ENCODE results near the gene MATCAP1.

The MATCAP1 gene

GRCh38 chr16:67176662-67177061 is 7.1 kb downstream of the MATCAP1 start:
- no peak for FAIRE-seq
- no peak for DNase-seq (ENCODE audit: insufficient read length, low spot score)
- no peak for TF ChIP-seq SPI1 (IDR thresholded peaks at IDR 0.05; ENCODE audit: low read depth, low read length)
- no peak for TF ChIP-seq POU2F2 (IDR thresholded peaks at IDR 0.05; ENCODE audit: low read depth, low read length)
- TF ChIP-seq POLR2AphosphoS5 (IDR thresholded peaks at IDR 0.05; ENCODE audit: low read depth, low read length) = no peak

DNA sequence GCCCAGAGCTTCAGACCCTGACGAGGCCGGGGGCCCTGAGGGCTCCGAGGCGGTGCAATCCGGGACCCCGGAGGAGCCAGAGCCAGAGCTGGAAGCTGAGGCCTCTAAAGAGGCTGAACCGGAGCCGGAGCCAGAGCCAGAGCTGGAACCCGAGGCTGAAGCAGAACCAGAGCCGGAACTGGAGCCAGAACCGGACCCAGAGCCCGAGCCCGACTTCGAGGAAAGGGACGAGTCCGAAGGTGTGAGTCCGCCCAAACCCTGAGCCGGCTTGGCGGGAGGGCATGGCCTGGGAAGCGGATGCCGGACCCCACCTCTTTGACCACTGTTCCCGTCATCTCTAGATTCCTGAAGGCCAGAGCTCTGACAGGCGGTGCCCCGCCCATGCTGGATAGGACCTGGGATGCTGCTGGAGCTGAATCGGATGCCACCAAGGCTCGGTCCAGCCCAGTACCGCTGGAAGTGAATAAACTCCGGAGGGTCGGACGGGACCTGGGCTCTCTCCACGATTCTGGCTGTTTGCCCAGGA is 9.0 kb downstream of the MATCAP1 start:
- no peak for FAIRE-seq
- TF ChIP-seq SPI1 (IDR thresholded peaks at IDR 0.05; ENCODE audit: low read depth, low read length) (no peak), POLR2A (IDR thresholded peaks at IDR 0.05; ENCODE audit: low read depth, low read length) (no peak), POLR2AphosphoS5 (IDR thresholded peaks at IDR 0.05; ENCODE audit: low read depth, low read length) (no peak), PAX5 (IDR thresholded peaks at IDR 0.05; ENCODE audit: insufficient read depth, low read length, severe bottlenecking) (no peak), TAF1 (IDR thresholded peaks at IDR 0.05; ENCODE audit: low read depth, low read length) (no peak), POU2F2 (IDR thresholded peaks at IDR 0.05; ENCODE audit: low read depth, low read length) (no peak)
- no peak for DNase-seq (ENCODE audit: insufficient read length, low spot score)

DNA sequence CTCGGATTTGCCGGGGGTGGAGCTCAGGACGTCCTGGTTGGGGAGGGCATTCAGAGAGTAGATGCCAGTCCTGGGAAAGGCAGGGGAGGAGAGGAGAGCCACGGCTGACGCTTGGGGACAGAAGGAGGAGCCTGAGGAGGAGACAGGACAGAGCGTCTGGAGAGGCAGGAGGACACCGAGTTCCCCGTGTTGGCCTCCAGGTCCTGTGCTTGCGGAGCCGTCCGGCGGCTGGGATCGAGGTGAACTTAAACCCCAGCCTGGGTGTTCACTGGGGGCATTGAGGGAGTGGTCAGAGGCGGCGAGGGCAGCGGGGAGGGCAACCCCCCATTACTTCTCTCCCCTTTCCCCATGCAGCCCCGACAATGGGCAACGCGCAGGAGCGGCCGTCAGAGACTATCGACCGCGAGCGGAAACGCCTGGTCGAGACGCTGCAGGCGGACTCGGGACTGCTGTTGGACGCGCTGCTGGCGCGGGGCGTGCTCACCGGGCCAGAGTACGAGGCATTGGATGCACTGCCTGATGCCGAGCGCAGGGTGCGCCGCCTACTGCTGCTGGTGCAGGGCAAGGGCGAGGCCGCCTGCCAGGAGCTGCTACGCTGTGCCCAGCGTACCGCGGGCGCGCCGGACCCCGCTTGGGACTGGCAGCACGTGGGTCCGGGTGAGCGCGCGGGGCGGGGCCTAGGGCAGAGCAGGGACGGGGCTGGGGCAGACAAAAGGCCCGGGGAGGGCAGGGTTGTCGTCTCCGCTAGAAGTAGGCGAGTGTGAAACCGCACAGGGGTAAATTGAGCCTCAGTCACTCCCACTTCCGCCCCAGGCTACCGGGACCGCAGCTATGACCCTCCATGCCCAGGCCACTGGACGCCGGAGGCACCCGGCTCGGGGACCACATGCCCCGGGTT is 9.7 kb downstream of the MATCAP1 start:
- DNase-seq (ENCODE audit: insufficient read length, low spot score) = no peak
- peak; percentile 92 for FAIRE-seq
- TF ChIP-seq POLR2AphosphoS5 (IDR thresholded peaks at IDR 0.05; ENCODE audit: low read depth, low read length) = no peak
- peak; percentile 54 for TF ChIP-seq SPI1 (IDR thresholded peaks at IDR 0.05; ENCODE audit: low read depth, low read length)

GRCh38 chr16:67173323-67173722 is 10.4 kb downstream of the MATCAP1 start:
- DNase-seq (ENCODE audit: insufficient read length, low spot score) (no peak), FAIRE-seq (peak; percentile 13)
- TF ChIP-seq POU2F2 (IDR thresholded peaks at IDR 0.05; ENCODE audit: low read depth, low read length) = no peak

DNA sequence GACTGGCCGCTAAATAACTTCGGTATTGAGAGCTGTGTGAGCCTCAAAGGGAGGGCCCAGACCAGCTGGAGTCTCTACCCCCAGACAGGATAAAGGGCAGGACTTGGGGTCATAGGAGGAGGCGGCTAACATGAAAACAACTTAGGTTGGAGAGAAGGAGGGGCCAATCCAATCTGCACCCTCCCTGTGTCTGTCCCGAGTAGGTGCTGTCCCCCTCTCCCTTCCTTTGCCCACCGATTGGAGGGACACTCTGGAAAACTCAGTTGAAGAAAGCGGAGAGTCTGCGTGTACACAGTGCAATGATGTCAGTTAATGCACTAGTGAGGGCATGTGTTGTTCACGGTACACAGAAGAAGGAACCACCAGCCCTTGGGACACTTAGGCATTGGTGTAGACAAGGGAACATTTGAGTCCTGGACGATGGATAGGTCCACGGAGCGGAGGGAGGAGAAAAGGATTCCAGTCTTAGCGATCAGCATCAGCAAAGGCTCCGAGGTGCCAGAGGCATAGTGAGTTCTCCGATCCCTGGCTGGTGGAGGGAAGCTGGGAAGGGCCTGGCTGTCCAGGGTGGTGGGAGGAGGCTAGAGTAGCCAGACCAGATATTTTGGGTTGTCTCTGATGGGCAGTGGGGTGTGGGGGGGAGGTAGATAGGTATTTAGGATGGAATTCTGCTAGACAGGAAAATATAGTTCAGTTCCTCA is 12.7 kb downstream of the MATCAP1 start:
- FAIRE-seq = no peak
- no peak for DNase-seq (ENCODE audit: insufficient read length, low spot score)

DNA sequence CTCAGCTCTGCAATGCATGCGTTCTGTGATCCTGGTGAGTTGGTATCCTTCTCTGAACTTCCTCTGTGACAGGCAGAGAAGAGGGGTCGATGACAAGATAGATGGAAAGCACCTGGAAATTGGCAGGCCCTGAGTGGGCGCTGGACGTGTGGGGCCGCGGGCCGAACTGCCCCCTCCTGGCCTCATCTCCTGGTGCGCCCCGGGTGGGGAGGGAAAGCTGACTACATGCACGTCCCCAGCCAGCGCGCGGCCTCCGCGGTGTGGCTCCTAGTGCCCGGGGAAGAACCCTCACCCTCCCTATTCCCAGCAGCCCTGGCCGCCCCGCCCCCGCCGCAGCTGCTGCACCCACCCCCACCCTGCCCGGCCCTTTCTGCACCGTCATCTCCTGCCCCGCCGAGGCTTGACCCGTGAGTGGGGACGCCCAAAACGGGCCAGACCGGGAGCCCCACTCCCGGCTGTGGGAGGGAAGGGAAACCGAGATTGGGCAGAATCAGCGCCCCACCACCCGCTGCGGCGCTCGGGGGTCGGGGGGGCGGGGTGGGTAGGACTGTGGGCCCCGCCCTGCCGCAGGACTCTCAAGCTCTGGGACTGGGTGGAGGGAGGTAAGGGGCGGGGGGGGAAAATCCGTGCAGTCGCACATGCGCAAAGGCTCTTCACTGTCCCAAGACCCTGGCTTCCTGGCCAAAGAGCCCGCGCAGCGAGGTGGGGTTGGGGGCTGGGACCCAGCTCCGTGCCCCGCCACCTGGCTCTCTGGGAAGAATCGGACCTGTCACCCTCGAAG is 13.4 kb downstream of the MATCAP1 start, which contains the start of gene NOL3:
Gene NOL3, plus strand, starts transcription at position 371 of the 781 bp plus-strand sequence.
- TF ChIP-seq SPI1 (IDR thresholded peaks at IDR 0.05; ENCODE audit: low read depth, low read length) (no peak), POU2F2 (IDR thresholded peaks at IDR 0.05; ENCODE audit: low read depth, low read length) (no peak), POLR2AphosphoS5 (IDR thresholded peaks at IDR 0.05; ENCODE audit: low read depth, low read length) (no peak), TAF1 (IDR thresholded peaks at IDR 0.05; ENCODE audit: low read depth, low read length) (no peak), PAX5 (IDR thresholded peaks at IDR 0.05; ENCODE audit: insufficient read depth, low read length, severe bottlenecking) (no peak), POLR2A (IDR thresholded peaks at IDR 0.05; ENCODE audit: low read depth, low read length) (no peak)
- no peak for FAIRE-seq
- DNase-seq (ENCODE audit: insufficient read length, low spot score) = no peak

More for the DNA sequence above, 12.7 kb downstream of the MATCAP1 start:
- TF ChIP-seq POLR2A (IDR thresholded peaks at IDR 0.05; ENCODE audit: low read depth, low read length) (no peak), TAF1 (IDR thresholded peaks at IDR 0.05; ENCODE audit: low read depth, low read length) (no peak), PAX5 (IDR thresholded peaks at IDR 0.05; ENCODE audit: insufficient read depth, low read length, severe bottlenecking) (no peak), POLR2AphosphoS5 (IDR thresholded peaks at IDR 0.05; ENCODE audit: low read depth, low read length) (no peak), POU2F2 (IDR thresholded peaks at IDR 0.05; ENCODE audit: low read depth, low read length) (no peak), SPI1 (IDR thresholded peaks at IDR 0.05; ENCODE audit: low read depth, low read length) (no peak)

DNA sequence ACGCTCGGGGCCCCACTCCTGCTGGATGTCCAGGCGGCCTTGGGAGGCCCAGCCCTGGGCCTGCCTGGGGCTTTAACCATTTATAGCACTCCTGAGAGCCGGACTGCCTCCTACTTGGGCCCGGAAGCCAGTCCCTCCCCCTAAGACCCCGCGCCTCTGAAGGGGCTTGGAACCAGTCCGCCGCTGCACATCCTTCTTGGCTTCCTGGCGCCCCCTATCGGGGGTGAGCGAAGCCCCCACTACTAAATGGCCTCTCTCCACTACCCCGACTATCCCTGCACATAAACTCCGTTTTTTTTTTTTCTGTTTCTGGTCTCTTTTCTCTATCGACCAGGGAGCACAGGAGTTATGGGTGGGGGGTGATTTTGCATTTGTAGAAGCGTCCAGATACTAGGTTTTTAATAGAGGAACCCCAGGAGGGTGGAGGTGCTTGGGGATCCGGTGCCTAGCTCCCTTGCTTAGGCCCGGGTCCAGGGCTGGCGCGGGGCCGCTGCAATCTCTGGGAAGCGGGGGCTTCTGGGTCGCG is 14.1 kb downstream of the MATCAP1 start:
- TF ChIP-seq POLR2A (IDR thresholded peaks at IDR 0.05; ENCODE audit: low read depth, low read length) (no peak), PAX5 (IDR thresholded peaks at IDR 0.05; ENCODE audit: insufficient read depth, low read length, severe bottlenecking) (no peak), SPI1 (IDR thresholded peaks at IDR 0.05; ENCODE audit: low read depth, low read length) (no peak), TAF1 (IDR thresholded peaks at IDR 0.05; ENCODE audit: low read depth, low read length) (no peak), POU2F2 (IDR thresholded peaks at IDR 0.05; ENCODE audit: low read depth, low read length) (no peak), POLR2AphosphoS5 (IDR thresholded peaks at IDR 0.05; ENCODE audit: low read depth, low read length) (no peak)
- FAIRE-seq (no peak), DNase-seq (ENCODE audit: insufficient read length, low spot score) (no peak)

DNA sequence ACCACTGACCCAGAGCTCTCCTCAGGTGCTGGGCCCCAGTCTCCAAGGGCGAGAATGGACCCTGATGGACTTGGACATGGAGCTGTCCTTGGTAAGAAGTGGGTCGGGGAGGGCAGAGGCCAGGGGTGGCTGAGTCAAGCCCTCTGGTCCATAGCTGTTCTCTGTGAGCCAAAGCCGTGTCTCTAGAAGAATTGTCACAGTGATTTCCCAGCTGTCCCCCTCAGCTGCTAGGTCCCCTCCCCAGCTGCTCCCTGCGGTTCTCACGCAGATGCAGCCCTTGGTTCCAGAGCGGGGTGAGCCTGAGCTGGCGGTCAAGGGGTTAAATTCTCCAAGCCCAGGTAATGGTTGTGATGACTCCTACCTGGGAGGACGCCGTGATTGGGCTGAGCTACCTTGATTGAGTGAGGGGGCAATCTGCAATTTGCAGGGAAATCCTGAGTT is 14.7 kb downstream of the MATCAP1 start:
- DNase-seq (ENCODE audit: insufficient read length, low spot score) (no peak), FAIRE-seq (no peak)
- no peak for TF ChIP-seq POLR2AphosphoS5 (IDR thresholded peaks at IDR 0.05; ENCODE audit: low read depth, low read length)
- TF ChIP-seq SPI1 (IDR thresholded peaks at IDR 0.05; ENCODE audit: low read depth, low read length) = no peak
- TF ChIP-seq POU2F2 (IDR thresholded peaks at IDR 0.05; ENCODE audit: low read depth, low read length) = no peak
- TF ChIP-seq PAX5 (IDR thresholded peaks at IDR 0.05; ENCODE audit: insufficient read depth, low read length, severe bottlenecking) = no peak
- no peak for TF ChIP-seq TAF1 (IDR thresholded peaks at IDR 0.05; ENCODE audit: low read depth, low read length)
- no peak for TF ChIP-seq POLR2A (IDR thresholded peaks at IDR 0.05; ENCODE audit: low read depth, low read length)

DNA sequence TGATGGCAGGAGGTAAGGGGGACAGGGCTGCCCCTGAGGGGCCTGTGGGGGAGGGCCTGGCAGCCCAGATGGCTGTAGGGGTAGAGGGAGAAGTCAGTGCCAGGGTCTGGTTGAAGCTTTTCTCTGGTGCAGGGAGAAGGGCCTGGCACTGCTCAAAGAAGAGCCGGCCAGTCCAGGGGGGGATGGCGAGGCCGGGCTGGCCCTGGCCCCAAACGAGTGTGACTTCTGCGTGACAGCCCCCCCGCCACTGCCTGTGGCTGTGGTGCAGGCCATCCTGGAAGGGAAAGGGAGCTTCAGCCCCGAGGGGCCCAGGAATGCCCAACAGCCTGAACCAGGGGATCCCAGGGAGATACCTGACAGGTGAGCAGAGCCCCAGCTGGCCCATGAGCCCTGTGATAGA is 16.2 kb downstream of the MATCAP1 start:
- TF ChIP-seq TAF1 (IDR thresholded peaks at IDR 0.05; ENCODE audit: low read depth, low read length) (no peak), POLR2AphosphoS5 (IDR thresholded peaks at IDR 0.05; ENCODE audit: low read depth, low read length) (no peak), POU2F2 (IDR thresholded peaks at IDR 0.05; ENCODE audit: low read depth, low read length) (no peak), SPI1 (IDR thresholded peaks at IDR 0.05; ENCODE audit: low read depth, low read length) (no peak), POLR2A (IDR thresholded peaks at IDR 0.05; ENCODE audit: low read depth, low read length) (no peak), PAX5 (IDR thresholded peaks at IDR 0.05; ENCODE audit: insufficient read depth, low read length, severe bottlenecking) (no peak)
- DNase-seq (ENCODE audit: insufficient read length, low spot score) (no peak), FAIRE-seq (no peak)
